Hematopoietic multipotent progenitor cell treated with erythropoietin and hydrocortisone succinate and interleukin-3 and kit ligand, for 17 days (in vitro differentiated cells): ENCODE data around the gene FOS.
"Not testable (repeated sequence)": the region's sequence is repeated elsewhere in the genome, so short reads cannot be mapped to it uniquely, and the experiment has no call there.

ENCODE experiments used
- DNase-seq: peaks from one replicate; pipeline ENCODE4 v3.0.0-alpha.2; 2015; ENCODE audit warnings: low spot score

FOS gene

DNA sequence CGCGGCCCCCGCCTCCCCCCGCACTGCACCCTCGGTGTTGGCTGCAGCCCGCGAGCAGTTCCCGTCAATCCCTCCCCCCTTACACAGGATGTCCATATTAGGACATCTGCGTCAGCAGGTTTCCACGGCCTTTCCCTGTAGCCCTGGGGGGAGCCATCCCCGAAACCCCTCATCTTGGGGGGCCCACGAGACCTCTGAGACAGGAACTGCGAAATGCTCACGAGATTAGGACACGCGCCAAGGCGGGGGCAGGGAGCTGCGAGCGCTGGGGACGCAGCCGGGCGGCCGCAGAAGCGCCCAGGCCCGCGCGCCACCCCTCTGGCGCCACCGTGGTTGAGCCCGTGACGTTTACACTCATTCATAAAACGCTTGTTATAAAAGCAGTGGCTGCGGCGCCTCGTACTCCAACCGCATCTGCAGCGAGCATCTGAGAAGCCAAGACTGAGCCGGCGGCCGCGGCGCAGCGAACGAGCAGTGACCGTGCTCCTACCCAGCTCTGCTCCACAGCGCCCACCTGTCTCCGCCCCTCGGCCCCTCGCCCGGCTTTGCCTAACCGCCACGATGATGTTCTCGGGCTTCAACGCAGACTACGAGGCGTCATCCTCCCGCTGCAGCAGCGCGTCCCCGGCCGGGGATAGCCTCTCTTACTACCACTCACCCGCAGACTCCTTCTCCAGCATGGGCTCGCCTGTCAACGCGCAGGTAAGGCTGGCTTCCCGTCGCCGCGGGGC lies at the start of gene FOS:
Gene FOS (plus strand): TSS at position 407 of the 731 bp plus-strand sequence. CDS start 155 bp downstream, at position 562.
- peak; percentile 95 for DNase-seq

DNA sequence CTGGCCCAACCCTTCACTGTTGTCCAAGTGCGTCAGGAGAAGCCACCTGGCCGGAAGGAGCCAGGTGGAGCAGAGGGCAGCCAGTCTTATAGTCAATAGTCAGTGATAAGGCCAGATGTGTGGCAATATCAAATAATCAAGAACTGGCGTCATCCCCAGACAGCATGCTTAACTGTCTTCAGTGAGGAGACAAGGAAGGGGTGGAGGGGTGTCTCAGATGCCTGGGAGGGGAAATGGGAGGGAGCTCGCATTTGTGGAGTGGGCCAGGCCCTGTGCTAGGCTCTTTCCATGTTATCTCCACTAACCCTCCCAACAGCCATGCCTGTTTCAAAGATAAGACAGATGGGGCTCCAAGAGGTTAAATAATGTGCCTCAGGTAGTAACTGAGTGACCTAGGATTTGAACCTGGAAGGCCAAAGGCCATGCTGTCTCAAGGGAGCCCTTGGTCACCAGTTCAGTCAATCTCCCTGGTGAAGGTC lies 48.9 kb upstream of the FOS start:
- DNase-seq = peak; percentile 28

DNA sequence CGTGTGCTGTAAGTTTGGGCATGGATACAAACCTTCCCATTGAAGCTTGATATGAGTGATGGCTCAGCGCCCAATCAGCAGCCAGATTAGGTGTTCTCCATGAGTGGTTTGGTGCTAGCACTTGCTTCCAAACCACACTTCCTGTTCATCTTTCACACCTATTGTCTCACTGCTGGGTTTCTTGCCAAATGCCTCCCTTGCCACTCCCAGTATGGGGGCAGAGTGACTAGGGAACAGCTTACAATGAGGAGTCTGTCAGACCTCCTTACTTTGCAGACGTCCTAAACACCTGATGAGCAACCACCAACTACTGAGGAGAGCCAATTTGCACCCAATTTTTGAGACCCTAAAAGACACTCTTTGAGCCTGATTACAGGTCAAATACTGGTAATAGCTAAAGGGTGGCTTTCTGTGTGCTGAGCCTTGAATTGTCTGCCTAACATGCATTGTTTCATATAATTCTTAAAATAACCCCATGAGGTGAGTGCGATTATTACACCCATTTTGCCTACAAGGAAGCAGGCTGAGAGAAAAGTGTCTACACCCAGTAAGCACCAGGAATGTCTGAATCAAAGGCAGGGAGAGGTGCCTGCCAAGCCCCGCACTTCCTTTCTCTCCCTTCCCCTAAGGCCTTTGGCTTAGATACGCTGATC lies 48.4 kb upstream of the FOS start:
- DNase-seq = no peak

GRCh38 chr14:75231320-75231719 lies 47.3 kb upstream of the FOS start:
- DNase-seq = no peak

DNA sequence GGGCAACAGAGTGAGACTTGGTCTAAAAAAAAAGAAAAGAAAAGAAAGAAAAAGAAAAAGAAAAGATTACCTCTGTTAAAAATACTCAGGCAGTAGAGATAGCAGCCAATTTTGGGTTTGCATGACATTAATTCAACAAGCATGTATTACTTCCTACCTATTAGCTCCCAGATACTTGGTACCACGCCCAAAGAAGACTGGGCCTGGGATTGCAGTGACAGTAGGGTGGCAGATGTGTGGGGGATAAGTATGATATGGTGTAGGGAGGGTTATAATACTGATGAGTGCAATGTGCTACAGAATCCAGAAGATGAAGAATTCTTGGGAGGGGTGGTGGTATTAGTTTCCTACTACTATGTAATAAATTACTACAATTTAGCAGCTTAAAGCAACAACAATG lies 46.4 kb upstream of the FOS start:
- no peak for DNase-seq

DNA sequence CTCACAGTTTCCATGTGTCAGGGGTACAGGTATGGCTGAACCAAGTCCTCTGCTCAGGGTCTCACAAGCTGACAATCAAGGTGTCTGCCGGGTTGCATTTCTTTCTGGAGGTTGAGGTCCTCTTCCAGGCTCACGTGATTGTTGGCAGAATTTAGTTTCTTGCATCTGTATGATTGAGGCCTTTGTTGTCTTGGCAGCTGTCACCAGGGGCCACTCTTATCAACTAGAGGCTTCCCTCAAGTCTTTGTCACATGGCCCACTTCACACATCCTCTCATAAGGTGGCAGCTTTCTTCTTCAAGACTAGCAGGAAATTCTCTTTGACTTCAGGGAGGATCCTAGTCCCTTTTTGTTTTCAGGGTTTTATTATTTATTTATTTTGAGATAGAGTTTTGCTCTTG lies 46.0 kb upstream of the FOS start:
- peak; percentile 23 for DNase-seq

- no peak for DNase-seq
Observed at GRCh38 chr14:75234173-75235115, 44.2 kb upstream of the FOS start.

DNA sequence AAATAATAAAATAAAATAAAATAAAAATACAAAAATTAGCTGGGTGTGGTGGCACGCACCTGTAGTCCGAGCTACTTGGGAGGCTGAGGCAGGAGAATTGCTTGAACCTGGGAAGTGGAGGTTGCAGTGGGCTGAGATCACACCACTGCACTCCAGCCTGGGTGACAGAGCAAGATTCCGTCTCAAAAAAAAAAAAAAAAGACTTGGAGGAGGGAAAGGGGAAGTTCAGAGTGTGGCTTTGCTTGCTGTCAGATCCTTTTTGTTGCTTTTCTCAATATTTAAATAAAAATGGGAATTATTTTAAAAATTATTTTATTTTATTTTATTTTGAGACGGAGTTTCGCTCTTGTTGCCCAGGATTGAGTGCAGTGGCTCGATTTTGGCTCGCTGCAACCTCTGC lies 43.4 kb upstream of the FOS start:
- DNase-seq = not testable (repeated sequence)

GRCh38 chr14:75236467-75236866 lies 42.2 kb upstream of the FOS start:
- DNase-seq = no peak

GRCh38 chr14:75236901-75237419 lies 41.7 kb upstream of the FOS start:
- no peak for DNase-seq

GRCh38 chr14:75238756-75239455 lies 39.7 kb upstream of the FOS start:
- DNase-seq = no peak

GRCh38 chr14:75240781-75241180 lies 37.8 kb upstream of the FOS start:
- DNase-seq = no peak

- DNase-seq = no peak
Observed at GRCh38 chr14:75242546-75243273, 35.9 kb upstream of the FOS start.

DNA sequence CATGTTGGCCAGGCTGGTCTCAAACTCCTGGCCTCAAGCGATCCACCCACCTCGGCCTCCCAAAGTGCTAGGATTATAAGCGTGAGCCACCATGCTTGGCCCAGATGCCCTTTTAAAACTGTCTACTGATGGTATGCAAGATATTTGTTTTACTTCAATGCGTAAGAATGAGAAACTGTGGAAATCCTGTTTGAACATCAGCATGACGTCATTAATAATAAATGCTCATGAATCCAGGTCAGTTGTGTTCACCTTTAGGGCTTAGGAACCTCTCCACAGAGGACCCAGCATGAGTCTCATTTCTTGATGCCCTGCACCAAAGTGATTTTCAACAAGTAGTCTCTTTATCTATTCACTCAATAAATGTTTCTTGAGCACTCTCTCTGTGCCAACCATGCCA lies 34.5 kb upstream of the FOS start:
- DNase-seq = no peak

GRCh38 chr14:75246546-75247285 lies 31.9 kb upstream of the FOS start:
- no peak for DNase-seq

DNA sequence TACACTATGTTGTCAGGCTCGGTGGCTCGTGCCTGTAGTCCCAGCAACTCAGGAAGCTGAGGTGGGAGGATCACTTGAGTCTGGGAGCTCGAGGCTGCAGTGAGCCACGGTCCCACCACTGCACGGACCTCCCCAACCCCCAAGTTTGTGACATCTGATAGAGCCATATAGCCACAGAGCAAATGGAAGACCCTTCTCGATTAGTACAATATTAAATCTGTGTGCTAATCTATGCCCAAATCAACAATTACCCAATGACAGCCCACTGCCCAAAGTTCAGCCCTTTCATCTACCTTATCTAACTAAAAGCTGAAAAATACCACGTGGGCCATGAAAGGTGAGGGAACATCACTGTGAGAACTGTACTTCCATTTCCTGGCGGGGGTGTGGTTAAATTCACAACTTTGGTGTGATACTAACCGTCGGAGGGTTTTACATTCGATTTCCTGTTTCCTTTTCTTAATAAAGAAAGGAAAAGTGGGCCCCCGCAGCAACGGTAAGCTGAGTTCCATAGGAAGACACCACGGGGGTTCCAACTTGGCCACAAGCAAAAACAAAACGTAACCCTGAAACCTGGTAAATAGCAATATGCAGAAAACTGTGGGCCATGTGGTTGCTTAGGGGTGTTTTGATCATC lies 31.2 kb upstream of the FOS start:
- no peak for DNase-seq

DNA sequence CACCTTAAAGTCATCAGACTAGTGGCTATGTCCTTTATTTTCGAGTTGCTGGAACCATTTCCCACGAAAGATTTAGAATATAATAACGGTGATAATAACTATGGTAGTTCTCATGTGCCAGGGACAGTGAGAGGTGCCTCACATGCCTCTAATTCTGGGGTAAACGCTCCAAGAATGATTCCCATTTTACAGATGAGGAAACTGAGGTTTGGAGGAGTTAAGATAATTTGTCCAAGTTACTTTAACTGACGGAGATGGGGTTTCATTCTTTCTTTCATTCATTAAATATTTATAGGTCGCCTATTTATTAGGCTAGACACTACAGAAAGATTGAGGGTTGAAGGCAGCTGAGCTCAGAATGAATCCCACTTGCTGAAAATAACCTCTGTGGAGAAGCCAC lies 30.7 kb upstream of the FOS start:
- DNase-seq = no peak

GRCh38 chr14:75249251-75249957 lies 29.2 kb upstream of the FOS start:
- no peak for DNase-seq

- no peak for DNase-seq
Observed at GRCh38 chr14:75249958-75250336, 28.7 kb upstream of the FOS start.
